Psoas muscle (tissue), 8 donors: ENCODE results near the gene ASPSCR1. TPM values are rescaled to one million over a fixed set of nuclear protein-coding genes. Genes with fewer than 3 reads are reported as not detected.

ENCODE experiments used
- ATAC-seq, 4 donors: fragments of 200-7000 bp; cut with Tn5 transposase; one replicate each; pipeline ENCODE4 v1.9.1; 2020; ENCODE audit warnings: moderate library complexity in 3 of 4, mild to moderate bottlenecking in 2 of 4
- DNase-seq, 2 donors: peaks; one replicate each; pipeline ENCODE4 v3.0.0-alpha.2; 2020
- H3K27ac ChIP-seq: fragments of 200-600 bp; one replicate; pipeline ENCODE4 v1.8.0; 2022
- H3K27me3 ChIP-seq, 3 donors: fragments of 200-600 bp in 1 of 3; one replicate each; pipeline versions ENCODE4 v1.6.1 to v1.8.0; 2013 to 2022; ENCODE audit warnings: low read length in 2 of 3, mild to moderate bottlenecking in 2 of 3, moderate library complexity in 1 of 3; ENCODE audit not compliant: insufficient read depth in 3 of 3
- H3K36me3 ChIP-seq, 2 donors: fragments of 200-600 bp in 1 of 2; one replicate each; pipeline versions ENCODE4 v1.6.1 to v1.8.0; 2013 to 2022; ENCODE audit warnings: low read depth in 1 of 2, mild to moderate bottlenecking in 1 of 2, moderate library complexity in 1 of 2; ENCODE audit not compliant: insufficient read depth in 1 of 2
- H3K4me1 ChIP-seq: fragments of 200-600 bp; one replicate; pipeline ENCODE4 v1.8.0; 2022
- H3K4me3 ChIP-seq: fragments of 200-600 bp; one replicate; pipeline ENCODE4 v1.8.0; 2022; ENCODE audit warnings: mild to moderate bottlenecking
- H3K9me3 ChIP-seq: fragments of 200-600 bp; one replicate; pipeline ENCODE4 v1.8.0; 2022
- WGBS, 3 donors: extraction: QIAGEN DNeasy Blood & Tissue Kit; methylation state at CpG; one replicate each; pipeline versions ENCODE4 v1.1.6 to v1.1.7; 2013; 5-methylcytosine and 5-hydroxymethylcytosine counted together
- intact Hi-C, 2 donors: fragments of 100-400 bp; cut with DNase I; formaldehyde crosslinking; loops; one replicate each; pipeline versions ENCODE4 v1.11.0 to v1.14.2; 2022
- polyA plus RNA-seq, 3 donors: library from polyadenylated mRNA; stranded (reverse); fragments of 200-250 nt; gene quantifications; one replicate each; pipeline ENCODE4 v1.2.3, GENCODE V29; 2013
- total RNA-seq, 4 donors: library from RNA; stranded (reverse); fragmentation: NEBNext Ultra II Directional in 2 of 4; extraction: Animal tissue kit (Norgen Biotek cat#: 25700) in 2 of 4; gene quantifications; one replicate each; pipeline versions ENCODE4 v1.2.1 to v1.2.4, GENCODE V29; 2021 to 2023
- TF ChIP-seq, protein P1 (sequence below): fragments of 200-600 bp; IDR thresholded peaks from one replicate; pipeline ENCODE4 v1.8.0; 2022; ENCODE audit warnings: antibody characterized with exemption
- donor health status: healthy with polysubstance abuse.
- donor health status: DM: no; HTN: no; CAD: no; lungs with moderate emphysema.
- donor health status: Bipolar disorder and iron deficiency.
- donor health status: healthy.
- donor health status: DM: yes; HTN: yes; CAD: no.
- donor health status: DM: no; HTN: no; CAD: no.
- donor health status: DM: no; HTN: no; CAD: no.
- donor health status: DM: yes; HTN: yes; CAD: no.

The ASPSCR1 gene
- total and polyA plus RNA-seq, 7 donors, result 27.7 to 37.4 (median 33.0) TPM

DNA sequence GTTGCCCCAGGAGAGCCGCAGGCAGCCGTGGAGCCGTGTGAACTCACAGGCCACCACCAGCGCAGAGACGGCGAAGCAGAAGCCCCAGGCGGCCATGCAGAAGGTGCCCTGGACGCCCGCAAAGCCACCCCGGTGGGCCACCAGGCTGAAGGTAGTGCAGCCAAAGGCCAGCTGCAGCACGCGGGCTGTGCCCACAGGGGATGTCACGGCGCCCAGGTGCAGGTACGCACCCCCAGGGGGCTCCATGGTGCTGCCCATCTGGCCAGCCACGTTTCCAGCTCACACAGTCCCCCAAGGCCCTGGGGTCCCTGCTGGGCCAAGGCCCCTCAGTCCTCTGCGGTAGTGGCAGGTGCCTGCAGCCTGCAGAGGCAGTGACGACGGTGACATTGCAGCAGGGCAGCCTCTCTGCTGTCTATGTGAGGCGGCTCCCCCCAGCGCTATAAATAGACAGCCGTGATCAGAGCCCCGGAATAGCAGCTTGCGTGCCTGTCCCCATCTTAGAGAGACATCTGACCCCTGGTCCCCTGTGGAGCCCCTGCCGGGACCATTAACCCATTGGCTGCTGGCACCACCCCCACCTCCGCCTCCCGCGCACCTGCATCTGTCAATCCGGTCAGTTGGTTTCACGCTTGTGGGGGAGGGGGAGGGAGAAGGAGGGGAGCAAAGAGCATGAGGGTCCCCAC lies 35.8 kb upstream of the ASPSCR1 start:
- 13 to 20% (median 16%) methylated on average over 24 to 30 of the region's 30 CpGs for WGBS, 3 donors
- H3K4me1 ChIP-seq, result peaks cover 25% of the 10 kb centered on the region
- ATAC-seq (peak; percentile 82 to 88 (median 85)), DNase-seq (peak; percentile 74 to 92)
- H3K27ac ChIP-seq, result peak overlapping the region; percentile 99
- no peaks in the 10 kb centered on the region for H3K9me3 ChIP-seq
- intact Hi-C loops, result no loop called here
- peaks cover 0 to 3% of the 10 kb centered on the region in 2 donors for H3K36me3 ChIP-seq
- TF ChIP-seq, protein P1, sequence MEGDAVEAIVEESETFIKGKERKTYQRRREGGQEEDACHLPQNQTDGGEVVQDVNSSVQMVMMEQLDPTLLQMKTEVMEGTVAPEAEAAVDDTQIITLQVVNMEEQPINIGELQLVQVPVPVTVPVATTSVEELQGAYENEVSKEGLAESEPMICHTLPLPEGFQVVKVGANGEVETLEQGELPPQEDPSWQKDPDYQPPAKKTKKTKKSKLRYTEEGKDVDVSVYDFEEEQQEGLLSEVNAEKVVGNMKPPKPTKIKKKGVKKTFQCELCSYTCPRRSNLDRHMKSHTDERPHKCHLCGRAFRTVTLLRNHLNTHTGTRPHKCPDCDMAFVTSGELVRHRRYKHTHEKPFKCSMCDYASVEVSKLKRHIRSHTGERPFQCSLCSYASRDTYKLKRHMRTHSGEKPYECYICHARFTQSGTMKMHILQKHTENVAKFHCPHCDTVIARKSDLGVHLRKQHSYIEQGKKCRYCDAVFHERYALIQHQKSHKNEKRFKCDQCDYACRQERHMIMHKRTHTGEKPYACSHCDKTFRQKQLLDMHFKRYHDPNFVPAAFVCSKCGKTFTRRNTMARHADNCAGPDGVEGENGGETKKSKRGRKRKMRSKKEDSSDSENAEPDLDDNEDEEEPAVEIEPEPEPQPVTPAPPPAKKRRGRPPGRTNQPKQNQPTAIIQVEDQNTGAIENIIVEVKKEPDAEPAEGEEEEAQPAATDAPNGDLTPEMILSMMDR, result no peak
- H3K4me3 ChIP-seq, result peak overlapping the region; percentile 72
- no peaks in the 10 kb centered on the region for H3K27me3 ChIP-seq

DNA sequence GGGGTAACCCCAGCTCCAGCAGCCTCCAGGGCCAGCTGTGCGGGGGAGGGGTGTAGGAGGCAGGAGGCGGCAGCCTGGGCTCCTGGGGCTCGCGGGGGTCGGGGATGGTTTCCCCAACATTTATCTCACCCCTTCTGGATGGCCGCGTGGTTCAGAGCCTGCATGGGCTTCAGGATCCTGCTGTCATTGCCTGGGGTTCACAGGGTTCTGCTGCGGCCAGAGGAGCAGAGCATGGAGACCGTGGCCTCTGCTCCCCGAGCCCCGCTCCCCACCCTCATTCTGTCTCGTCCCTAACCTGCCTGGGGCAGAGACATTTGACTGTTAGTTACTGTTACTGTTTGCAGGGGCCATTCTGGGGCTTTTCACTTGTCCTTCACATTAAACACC lies 35.3 kb upstream of the ASPSCR1 start:
- Histone ChIP-seq H3K4me1 (peaks cover 26% of the 10 kb centered on the region), H3K27me3 (no peaks in the 10 kb centered on the region), H3K9me3 (no peaks in the 10 kb centered on the region), H3K4me3 (peak overlapping the region; percentile 72), H3K27ac (peak overlapping the region; percentile 99), H3K36me3 (peaks cover 0 to 3% of the 10 kb centered on the region in 2 donors)
- 12 to 22% (median 17%) methylated on average over 9 to 12 of the region's 12 CpGs for WGBS, 3 donors
- DNase-seq (peak in 1 of 2 donors; percentile 10), ATAC-seq (peak in 1 of 4 donors; percentile 2)
- TF ChIP-seq, protein P1, result no peak
- intact Hi-C loops, result no loop called here

DNA sequence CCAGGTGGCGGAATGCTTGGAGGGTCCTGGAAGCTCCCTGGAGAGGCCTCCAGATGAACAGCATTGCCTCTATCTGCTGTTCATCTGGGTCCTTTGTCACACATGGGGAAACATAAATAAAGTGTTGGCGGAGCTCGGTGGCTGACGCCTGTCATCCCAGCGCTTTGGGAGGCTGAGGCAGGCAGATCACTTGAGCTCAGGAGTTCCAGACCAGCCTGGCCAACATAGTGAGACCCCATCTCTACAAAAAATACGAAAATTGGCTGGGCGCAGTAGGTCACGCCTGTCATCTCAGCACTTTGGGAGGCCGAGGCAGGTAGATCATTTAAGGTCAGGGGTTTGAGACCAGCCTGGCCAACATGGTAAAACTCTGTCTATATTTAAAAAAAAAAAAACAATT lies 32.6 kb upstream of the ASPSCR1 start:
- Histone ChIP-seq H3K9me3 (no peaks in the 10 kb centered on the region), H3K36me3 (no peaks in the 10 kb centered on the region), H3K4me3 (no peak overlapping the region), H3K4me1 (peaks cover 11% of the 10 kb centered on the region), H3K27ac (peak overlapping the region; percentile 99), H3K27me3 (no peaks in the 10 kb centered on the region)
- ATAC-seq, result no peak
- intact Hi-C loops, result no loop called here
- TF ChIP-seq, protein P1, result no peak
- WGBS, 3 donors, result 86 to 88% (median 88%) methylated on average over 9 of the region's 9 CpGs
- no peak for DNase-seq

DNA sequence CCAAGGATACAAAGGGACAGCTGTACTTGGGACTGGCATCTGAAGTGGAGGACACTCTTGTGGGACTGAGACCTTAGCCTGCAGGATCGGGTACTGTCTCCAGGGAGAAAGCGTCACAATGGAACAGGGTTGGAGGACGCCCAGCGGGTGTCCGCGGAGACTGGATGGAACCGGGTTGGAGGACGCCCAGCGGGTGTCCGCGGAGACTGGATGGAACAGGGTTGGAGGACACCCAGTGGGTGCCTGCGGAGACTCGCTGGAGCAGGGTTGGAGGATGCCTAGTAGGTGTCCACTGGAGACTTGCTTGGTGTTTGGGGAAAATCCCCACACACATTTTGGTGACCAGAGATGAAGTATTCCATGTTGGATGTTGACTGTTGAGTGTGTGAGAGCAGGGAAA lies 30.2 kb upstream of the ASPSCR1 start, which contains the start of gene MYADML2:
Gene MYADML2, minus strand, starts transcription at position 45 of the 400 bp plus-strand sequence. CDS start 5,492 bp downstream, outside the sequence.
- Histone ChIP-seq H3K4me3 (no peak within 1 kb of the TSS), H3K9me3 (no peaks in the 10 kb centered on the region), H3K36me3 (no peaks in the 10 kb centered on the region), H3K4me1 (peaks cover 9% of the 10 kb centered on the region), H3K27ac (peak within 1 kb of the TSS; percentile 43), H3K27me3 (no peaks in the 10 kb centered on the region)
- TF ChIP-seq, protein P1, result no peak
- peak; percentile 15 to 39 (median 21) for ATAC-seq
- DNase-seq, result no peak
- intact Hi-C loops, result no loop called here
- 55 to 69% (median 60%) methylated on average over 13 of the region's 13 CpGs for WGBS, 3 donors
